Mammary epithelial cell (primary cell): ENCODE data around the gene AFAP1.

Source experiments
- EZH2 ChIP-seq: IDR thresholded peaks from 2 replicates; pipeline ENCODE4 v1.6.1; 2012; ENCODE audit warnings: low read length, inconsistent platforms, borderline replicate concordance
- TF ChIP-seq, protein P1 (sequence below), 2 donors: IDR thresholded peaks in 1 of 2; conservative IDR thresholded peaks in 1 of 2; 2 replicates each; pipeline ENCODE4 v1.5.1; 2011 to 2012; ENCODE audit warnings: inconsistent platforms in 2 of 2, low read length in 2 of 2, mild to moderate bottlenecking in 2 of 2, control low read depth in 1 of 2, low read depth in 1 of 2; ENCODE audit not compliant: insufficient read depth in 1 of 2; ENCODE audit errors: extremely low read depth in 1 of 2

DNA sequence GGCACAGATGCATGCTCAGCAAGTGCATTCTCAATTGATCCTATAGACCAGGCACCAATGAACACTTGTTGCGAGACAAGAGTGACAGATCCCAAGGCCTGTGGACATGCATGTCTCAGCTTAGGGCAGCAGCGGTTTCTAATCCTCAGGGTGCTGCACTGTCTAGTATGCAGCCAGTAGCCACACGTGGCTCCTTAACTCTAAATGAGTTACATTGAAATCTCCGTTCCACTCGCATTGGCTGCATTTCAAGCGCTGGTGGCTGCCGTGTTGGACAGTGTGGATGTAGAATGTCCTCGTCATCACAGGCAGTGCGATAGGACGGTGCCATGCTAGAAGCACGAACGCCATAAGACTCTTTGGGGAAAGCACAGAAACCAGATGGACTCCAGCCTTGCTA lies 24.0 kb upstream of the AFAP1 start:
- TF ChIP-seq, protein P1, sequence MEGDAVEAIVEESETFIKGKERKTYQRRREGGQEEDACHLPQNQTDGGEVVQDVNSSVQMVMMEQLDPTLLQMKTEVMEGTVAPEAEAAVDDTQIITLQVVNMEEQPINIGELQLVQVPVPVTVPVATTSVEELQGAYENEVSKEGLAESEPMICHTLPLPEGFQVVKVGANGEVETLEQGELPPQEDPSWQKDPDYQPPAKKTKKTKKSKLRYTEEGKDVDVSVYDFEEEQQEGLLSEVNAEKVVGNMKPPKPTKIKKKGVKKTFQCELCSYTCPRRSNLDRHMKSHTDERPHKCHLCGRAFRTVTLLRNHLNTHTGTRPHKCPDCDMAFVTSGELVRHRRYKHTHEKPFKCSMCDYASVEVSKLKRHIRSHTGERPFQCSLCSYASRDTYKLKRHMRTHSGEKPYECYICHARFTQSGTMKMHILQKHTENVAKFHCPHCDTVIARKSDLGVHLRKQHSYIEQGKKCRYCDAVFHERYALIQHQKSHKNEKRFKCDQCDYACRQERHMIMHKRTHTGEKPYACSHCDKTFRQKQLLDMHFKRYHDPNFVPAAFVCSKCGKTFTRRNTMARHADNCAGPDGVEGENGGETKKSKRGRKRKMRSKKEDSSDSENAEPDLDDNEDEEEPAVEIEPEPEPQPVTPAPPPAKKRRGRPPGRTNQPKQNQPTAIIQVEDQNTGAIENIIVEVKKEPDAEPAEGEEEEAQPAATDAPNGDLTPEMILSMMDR (conservative IDR thresholded peaks at IDR 0.05 in 1 of 2, IDR thresholded peaks at IDR 0.05 in 1 of 2; ENCODE audit: extremely low read depth in 1 of 2, insufficient read depth in 1 of 2, low read depth in 1 of 2, low read length in 2 of 2): no peak
- TF ChIP-seq EZH2: no peak
